ENCODE data around the gene IGFBP2. TPM values are rescaled to one million over a fixed set of nuclear protein-coding genes. Genes with fewer than 3 reads are reported as not detected.

IGFBP2 gene
- total RNA-seq, 1 experiment from 2014 or later: not detected

Other genes with a start within 250 kb of the IGFBP2 start
- gene SMARCAL1, start 220.9 kb upstream of the IGFBP2 start, total RNA-seq (2014; rRNA removed; shearing (Covaris generic); ENCODE audit: low replicate concordance): 18.0 and 23.7 TPM in 2 replicates
- 5,590 and 7,287 TPM in 2 replicates for gene RPL37A, start 134.6 kb upstream of the IGFBP2 start, total RNA-seq (2014; rRNA removed; shearing (Covaris generic); ENCODE audit: low replicate concordance)
- gene IGFBP5, start 62.1 kb downstream of the IGFBP2 start, total RNA-seq (2014; rRNA removed; shearing (Covaris generic); ENCODE audit: low replicate concordance): not detected in 2 replicates
- not detected in 2 replicates for gene TNP1, start 226.6 kb downstream of the IGFBP2 start, total RNA-seq (2014; rRNA removed; shearing (Covaris generic); ENCODE audit: low replicate concordance)

All from Karpas-422 (cell line).